DMS153 (cell line): ENCODE results near the gene BSDC1.
"Not testable (repeated sequence)": the region's sequence is repeated elsewhere in the genome, so short reads cannot be mapped to it uniquely, and the experiment has no call there.

ENCODE experiments used
- DNase-seq: peaks from one replicate; lab custom pipeline; 2025; lab: John Stamatoyannopoulos, UW

BSDC1 gene, protein sequence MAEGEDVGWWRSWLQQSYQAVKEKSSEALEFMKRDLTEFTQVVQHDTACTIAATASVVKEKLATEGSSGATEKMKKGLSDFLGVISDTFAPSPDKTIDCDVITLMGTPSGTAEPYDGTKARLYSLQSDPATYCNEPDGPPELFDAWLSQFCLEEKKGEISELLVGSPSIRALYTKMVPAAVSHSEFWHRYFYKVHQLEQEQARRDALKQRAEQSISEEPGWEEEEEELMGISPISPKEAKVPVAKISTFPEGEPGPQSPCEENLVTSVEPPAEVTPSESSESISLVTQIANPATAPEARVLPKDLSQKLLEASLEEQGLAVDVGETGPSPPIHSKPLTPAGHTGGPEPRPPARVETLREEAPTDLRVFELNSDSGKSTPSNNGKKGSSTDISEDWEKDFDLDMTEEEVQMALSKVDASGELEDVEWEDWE

DNA sequence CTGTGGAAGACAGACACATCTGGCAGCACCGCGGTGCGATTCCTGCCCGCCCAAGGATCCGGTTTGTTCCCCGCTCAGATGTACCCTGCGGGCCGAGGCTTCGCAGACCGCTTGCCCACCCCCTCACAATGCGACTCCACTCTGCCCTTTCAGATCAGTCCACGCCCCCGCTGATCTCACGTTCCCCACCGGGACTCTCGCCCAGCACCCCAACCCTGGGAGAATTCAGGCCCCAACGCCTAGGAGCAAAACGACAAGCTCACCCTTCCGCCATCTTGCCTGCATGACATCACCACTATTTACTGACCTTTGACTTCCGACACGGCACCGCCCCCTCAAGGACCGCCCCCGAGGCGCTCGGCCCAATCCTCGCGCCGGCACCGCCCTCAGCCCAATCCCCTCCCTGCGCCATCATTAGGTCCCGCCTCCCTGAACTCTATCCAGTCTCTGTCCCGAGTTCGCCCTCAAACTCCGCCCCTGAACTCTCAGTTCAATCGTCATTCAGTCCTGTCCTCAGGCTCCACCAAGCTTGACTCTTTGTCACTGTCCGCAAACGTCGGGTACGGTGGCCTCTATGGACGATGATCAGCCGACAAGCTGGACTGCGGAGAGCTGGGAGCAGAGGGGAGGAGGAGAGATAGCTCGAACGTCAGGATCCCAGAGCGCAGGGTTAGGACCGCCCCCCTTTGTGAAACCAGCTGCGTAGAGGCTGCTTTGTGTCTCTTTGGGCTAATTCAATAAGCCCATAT, at the start of gene BSDC1:
Gene BSDC1, minus strand, starts transcription at position 301 of the 749 bp plus-strand sequence. Its CDS starts 27 bp downstream, at position 274.
- peak; percentile 100 for DNase-seq

DNA sequence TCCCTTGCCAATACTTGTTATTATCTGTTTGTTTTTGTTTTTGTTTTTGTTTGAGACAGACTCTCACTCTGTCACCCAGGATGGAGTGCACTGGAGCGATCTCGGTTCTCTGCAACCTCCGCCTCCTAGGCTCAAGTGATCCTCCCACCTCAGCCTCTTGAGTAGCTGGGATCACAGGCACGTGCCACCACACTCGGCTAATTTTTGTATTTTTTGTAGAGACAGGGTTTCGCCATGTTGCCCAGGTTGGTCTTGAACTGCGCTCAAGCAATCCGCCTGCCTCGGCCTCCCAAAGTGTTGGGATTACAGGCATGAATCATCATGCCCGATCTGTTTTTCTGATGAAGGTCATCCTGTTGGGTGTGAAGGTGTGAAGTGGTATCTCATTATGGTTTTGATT, 47.2 kb upstream of the BSDC1 start:
- not testable (repeated sequence) for DNase-seq

- not testable (repeated sequence) for DNase-seq
Observed at GRCh38 chr1:32438777-32439176, 44.5 kb upstream of the BSDC1 start.

- no peak for DNase-seq
Observed at GRCh38 chr1:32438136-32438535, 43.9 kb upstream of the BSDC1 start.

DNA sequence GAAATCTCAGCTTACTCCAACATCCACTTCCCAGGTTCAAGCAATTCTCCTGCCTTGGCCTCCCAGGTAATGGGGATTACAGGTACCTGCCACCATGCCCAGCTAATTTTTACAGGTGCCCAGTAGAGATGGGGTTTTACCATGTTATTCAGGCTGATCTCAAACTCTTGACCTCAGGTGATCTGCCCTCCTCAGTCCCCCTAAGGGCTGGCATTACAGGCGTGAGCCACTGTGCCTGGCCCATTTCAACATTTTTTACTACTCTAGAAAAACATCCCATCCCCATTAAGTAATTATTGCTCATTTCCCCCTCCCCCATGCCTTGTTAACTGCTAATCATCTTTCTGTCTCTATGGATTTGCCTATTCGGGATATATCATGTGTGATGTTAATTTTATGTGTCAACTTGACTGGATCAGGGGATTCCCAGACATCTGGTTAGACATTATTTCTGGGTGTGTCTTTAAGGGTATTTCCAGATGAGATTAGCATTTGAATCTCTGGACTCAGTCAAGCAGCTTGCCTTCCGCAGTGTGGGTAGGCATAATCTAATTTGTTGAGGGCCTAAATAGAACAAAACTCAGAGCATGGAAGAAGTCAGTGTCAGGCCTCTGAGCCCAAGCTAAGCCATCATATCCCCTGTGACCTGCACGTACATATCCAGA, 37.6 kb upstream of the BSDC1 start:
- no peak for DNase-seq

- DNase-seq, result no peak
Observed at GRCh38 chr1:32427264-32427963, 33.2 kb upstream of the BSDC1 start.

DNA sequence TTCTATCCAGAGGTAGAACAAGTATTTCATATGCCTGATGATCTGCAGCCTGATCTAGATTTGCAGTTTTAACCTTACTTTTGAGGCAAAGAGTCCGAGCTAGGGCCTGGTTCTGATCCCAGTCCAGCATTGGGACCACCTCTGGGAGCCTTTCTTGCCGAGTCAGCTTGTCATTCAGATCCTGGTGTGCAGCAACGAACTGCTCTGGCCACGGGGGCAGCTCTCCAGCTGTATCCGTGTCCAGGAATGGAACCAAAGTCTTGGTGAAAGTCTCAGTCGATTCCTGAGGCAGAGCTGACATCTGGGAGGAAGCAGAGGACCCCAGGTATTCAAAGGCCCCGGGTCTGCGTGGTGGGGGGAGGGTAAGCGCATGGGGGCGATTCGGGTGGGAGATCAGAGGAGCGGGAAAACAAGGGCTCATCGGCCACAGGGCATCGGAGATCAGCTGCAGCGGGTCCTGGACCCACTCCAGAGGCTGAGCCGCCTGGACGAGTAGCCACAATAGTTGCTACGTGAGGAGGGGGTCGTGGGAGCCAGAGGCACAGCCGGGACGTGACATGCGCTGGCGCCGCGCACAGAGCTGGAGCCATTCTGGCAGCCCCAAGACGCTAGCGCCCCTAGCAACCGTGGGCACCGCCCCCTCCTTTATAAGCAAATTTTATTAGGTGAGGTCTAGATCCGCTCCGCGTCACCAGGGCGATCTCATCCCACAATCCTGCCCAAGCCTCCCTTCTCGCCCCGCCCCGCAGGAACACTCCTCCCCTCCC, 32.4 kb upstream of the BSDC1 start:
- DNase-seq, result no peak

DNA sequence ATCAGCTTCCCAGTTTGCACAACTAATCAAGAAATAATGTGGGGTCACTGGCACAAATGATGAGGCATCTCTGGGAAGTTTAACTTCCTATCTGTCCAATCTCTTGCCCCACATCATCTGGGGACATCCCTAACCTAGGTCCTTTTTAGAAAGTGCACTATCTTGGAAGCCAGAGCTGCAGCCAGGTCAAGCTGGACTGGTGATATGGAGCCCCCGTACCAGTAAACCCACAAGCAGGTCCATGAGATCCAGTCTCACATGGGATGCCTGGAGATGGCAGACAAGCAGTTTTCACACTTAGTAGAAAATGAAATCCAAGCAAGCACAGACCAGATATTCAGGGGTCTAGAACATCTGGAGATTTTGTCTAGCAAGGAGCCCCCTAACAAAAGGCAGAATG, 27.5 kb upstream of the BSDC1 start:
- DNase-seq, result no peak

GRCh38 chr1:32414186-32414886, 20.1 kb upstream of the BSDC1 start:
- no peak for DNase-seq

- DNase-seq, result peak; percentile 84
Observed at GRCh38 chr1:32413507-32414185, 19.4 kb upstream of the BSDC1 start.

GRCh38 chr1:32411261-32411660, 17.0 kb upstream of the BSDC1 start:
- DNase-seq, result no peak

GRCh38 chr1:32406629-32407111, 12.4 kb upstream of the BSDC1 start:
- DNase-seq, result no peak

- no peak for DNase-seq
Observed at GRCh38 chr1:32405672-32406467, 11.6 kb upstream of the BSDC1 start.

DNA sequence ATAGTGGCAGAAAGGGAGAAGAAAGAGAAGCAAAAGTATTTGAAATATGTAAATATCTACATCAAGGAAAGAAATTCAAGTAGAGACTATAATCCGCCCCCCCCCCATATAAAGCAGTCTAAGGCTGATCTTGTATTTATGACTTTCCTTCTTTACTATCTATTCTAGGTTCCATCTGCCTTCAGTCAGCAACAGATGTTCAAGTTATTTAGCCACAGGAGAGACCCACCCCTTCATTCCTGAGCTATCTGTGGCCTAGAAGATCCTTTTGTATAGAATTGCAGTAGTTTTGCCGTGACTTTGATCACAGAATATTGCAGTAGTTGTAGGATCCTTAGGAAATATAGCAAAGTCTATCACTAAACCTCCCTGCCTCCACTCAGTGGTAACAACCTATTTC, 10.7 kb upstream of the BSDC1 start:
- no peak for DNase-seq

DNA sequence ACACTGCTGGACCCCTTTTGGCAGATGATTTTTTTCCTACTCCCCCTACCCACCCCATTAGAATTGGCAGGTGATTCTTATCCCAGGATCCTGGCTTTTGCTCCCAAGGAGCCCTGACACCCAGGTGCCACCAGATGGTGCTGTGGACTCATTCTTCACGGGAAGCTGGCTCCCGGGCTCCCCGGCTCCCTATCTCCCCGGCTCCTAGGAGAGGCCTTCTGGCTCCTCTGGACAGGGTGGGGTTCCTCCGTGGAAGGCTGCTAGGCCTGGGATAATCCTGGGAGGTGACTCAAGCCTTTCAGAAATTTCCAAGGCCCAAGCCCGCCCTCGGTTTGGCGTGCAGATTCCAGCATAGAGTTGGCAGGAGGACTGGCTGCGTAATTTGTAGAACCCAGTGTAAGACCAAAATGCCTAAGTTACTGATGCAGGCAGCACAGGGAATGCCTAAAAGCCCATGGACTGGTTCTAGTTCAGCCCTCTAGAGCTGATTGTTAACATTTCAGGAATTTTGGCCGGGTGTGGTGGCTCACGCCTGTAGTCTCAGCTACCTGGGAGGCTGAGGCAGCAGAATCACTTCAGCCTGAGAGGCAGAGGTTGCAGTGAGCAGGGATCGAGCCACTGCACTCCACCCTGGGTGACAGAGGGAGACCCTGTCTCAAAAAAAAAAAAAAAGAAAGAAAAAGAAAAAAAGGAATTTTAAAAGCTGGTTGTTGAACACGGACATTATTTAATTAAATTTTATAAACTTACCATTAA, 6.8 kb upstream of the BSDC1 start:
- DNase-seq, result peak; percentile 46

- DNase-seq, result no peak
Observed at GRCh38 chr1:32399843-32400242, 5.6 kb upstream of the BSDC1 start.

- DNase-seq, result no peak
Observed at GRCh38 chr1:32398401-32398800, 4.2 kb upstream of the BSDC1 start.

DNA sequence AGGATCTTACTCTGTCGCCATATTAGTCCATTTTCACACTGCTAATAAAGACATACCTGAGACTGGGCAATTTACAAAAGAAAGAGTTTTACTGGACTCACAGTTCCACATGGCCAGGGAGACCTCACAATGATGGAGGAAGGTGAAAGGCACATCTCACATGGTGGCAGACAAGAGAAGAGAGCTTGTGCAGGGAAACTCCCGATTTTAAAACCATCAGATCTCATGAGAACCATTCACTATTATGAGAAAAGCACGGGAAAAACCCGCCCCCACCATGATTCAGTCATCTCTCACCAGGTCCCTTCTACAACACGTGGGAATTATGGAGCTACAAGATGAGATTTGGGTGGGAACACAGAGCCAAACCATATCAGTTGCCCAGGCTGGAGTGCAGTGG, 2.3 kb upstream of the BSDC1 start:
- not testable (repeated sequence) for DNase-seq
